K562 (cell line): ENCODE data around the gene TMEM87B.

Experiments used
- BCL6 ChIP-seq: fragments of 250-450 bp; sonication (Bioruptor Pico); IDR thresholded peaks from 2 replicates; pipeline ENCODE4 v1.4.0; 2020
- HCFC1 ChIP-seq: IDR thresholded peaks from 2 replicates; pipeline ENCODE4 v1.6.1; 2012; ENCODE audit warnings: low read depth, low read length, improper control_type of control experiment
- PML ChIP-seq: IDR thresholded peaks from 2 replicates; pipeline ENCODE4 v1.6.1; 2012; ENCODE audit warnings: low read length, inconsistent platforms
- POLR2A ChIP-seq: fragments of 450-650 bp; conservative IDR thresholded peaks from 2 replicates; pipeline ENCODE4 v1.6.1; 2016
- POLR2AphosphoS5 ChIP-seq: IDR thresholded peaks from 2 replicates; pipeline ENCODE4 v1.6.1; 2011; ENCODE audit warnings: mild to moderate bottlenecking, low read depth, low read length, moderate library complexity; ENCODE audit not compliant: control insufficient read depth, insufficient read depth
- PURB ChIP-seq: sonication (generic); formaldehyde crosslinking; IDR thresholded peaks from 2 replicates; pipeline ENCODE4 v1.9.0; 2021; ENCODE audit warnings: low read depth, mild to moderate bottlenecking, missing genetic modification reagents
- RAD51 ChIP-seq: fragments of 450-650 bp; IDR thresholded peaks from 2 replicates; pipeline ENCODE4 v1.7.1; 2016; ENCODE audit warnings: low read depth, mild to moderate bottlenecking, borderline replicate concordance
- REST ChIP-seq, 2 experiments: fragments of 450-650 bp; formaldehyde crosslinking in 1 of 2; IDR thresholded peaks; 2 replicates each; pipeline versions ENCODE4 v1.4.0 to v1.6.1; 2014 to 2020; ENCODE audit warnings: mild to moderate bottlenecking in 2 of 2, borderline replicate concordance in 1 of 2, low read depth in 1 of 2
- ZNF143 ChIP-seq: sonication (generic); formaldehyde crosslinking; IDR thresholded peaks from 2 replicates; pipeline ENCODE4 v1.9.0; 2022; ENCODE audit warnings: mild to moderate bottlenecking, missing genetic modification reagents
- ZNF668 ChIP-seq: fragments of 250-450 bp; sonication (Bioruptor Pico); IDR thresholded peaks from 2 replicates; pipeline ENCODE4 v1.8.0; 2022; ENCODE audit warnings: mild to moderate bottlenecking, inconsistent platforms
- TF ChIP-seq, protein P1 (sequence below): sonication (generic); formaldehyde crosslinking; IDR thresholded peaks from 2 replicates; pipeline ENCODE4 v1.8.0; 2022; ENCODE audit warnings: missing genetic modification reagents, mild to moderate bottlenecking, borderline replicate concordance
- TF ChIP-seq, protein P2 (sequence below): sonication (generic); formaldehyde crosslinking; IDR thresholded peaks from 2 replicates; pipeline ENCODE4 v1.8.1; 2023; ENCODE audit warnings: mild to moderate bottlenecking, missing genetic modification reagents
- TF ChIP-seq, protein P3 (sequence below), 3 experiments: IDR thresholded peaks in 2 of 3; conservative IDR thresholded peaks in 1 of 3; 2 replicates each; pipeline ENCODE4 v1.5.1; 2011 to 2012; ENCODE audit warnings: low read length in 3 of 3, mild to moderate bottlenecking in 3 of 3, control low read depth in 2 of 3, improper control_type of control experiment in 1 of 3, inconsistent platforms in 1 of 3, low read depth in 1 of 3, mixed read lengths in 1 of 3, moderate library complexity in 1 of 3; ENCODE audit not compliant: insufficient read depth in 2 of 3

GRCh38 chr2:112061299-112061698 lies 6.2 kb downstream of the TMEM87B start:
- TF ChIP-seq HCFC1, result no peak
- TF ChIP-seq PURB, result no peak
- TF ChIP-seq ZNF143 (CRISPR knock-in tag), result no peak
- TF ChIP-seq, protein P1, sequence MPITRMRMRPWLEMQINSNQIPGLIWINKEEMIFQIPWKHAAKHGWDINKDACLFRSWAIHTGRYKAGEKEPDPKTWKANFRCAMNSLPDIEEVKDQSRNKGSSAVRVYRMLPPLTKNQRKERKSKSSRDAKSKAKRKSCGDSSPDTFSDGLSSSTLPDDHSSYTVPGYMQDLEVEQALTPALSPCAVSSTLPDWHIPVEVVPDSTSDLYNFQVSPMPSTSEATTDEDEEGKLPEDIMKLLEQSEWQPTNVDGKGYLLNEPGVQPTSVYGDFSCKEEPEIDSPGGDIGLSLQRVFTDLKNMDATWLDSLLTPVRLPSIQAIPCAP (CRISPR knock-in tag), result no peak
- TF ChIP-seq, protein P2, sequence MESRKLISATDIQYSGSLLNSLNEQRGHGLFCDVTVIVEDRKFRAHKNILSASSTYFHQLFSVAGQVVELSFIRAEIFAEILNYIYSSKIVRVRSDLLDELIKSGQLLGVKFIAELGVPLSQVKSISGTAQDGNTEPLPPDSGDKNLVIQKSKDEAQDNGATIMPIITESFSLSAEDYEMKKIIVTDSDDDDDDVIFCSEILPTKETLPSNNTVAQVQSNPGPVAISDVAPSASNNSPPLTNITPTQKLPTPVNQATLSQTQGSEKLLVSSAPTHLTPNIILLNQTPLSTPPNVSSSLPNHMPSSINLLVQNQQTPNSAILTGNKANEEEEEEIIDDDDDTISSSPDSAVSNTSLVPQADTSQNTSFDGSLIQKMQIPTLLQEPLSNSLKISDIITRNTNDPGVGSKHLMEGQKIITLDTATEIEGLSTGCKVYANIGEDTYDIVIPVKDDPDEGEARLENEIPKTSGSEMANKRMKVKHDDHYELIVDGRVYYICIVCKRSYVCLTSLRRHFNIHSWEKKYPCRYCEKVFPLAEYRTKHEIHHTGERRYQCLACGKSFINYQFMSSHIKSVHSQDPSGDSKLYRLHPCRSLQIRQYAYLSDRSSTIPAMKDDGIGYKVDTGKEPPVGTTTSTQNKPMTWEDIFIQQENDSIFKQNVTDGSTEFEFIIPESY (CRISPR knock-in tag), result no peak
- TF ChIP-seq, protein P3, sequence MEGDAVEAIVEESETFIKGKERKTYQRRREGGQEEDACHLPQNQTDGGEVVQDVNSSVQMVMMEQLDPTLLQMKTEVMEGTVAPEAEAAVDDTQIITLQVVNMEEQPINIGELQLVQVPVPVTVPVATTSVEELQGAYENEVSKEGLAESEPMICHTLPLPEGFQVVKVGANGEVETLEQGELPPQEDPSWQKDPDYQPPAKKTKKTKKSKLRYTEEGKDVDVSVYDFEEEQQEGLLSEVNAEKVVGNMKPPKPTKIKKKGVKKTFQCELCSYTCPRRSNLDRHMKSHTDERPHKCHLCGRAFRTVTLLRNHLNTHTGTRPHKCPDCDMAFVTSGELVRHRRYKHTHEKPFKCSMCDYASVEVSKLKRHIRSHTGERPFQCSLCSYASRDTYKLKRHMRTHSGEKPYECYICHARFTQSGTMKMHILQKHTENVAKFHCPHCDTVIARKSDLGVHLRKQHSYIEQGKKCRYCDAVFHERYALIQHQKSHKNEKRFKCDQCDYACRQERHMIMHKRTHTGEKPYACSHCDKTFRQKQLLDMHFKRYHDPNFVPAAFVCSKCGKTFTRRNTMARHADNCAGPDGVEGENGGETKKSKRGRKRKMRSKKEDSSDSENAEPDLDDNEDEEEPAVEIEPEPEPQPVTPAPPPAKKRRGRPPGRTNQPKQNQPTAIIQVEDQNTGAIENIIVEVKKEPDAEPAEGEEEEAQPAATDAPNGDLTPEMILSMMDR (IDR thresholded peaks at IDR 0.05 in 2 of 3, conservative IDR thresholded peaks at IDR 0.05 in 1 of 3; ENCODE audit: insufficient read depth in 2 of 3, low read depth in 1 of 3, low read length in 3 of 3), result no peak
- TF ChIP-seq POLR2AphosphoS5, result no peak
- TF ChIP-seq RAD51, result no peak
- no peak for TF ChIP-seq PML
- no peak for TF ChIP-seq POLR2A
- TF ChIP-seq REST (IDR thresholded peaks at IDR 0.05; ENCODE audit: borderline replicate concordance), result no peak
- TF ChIP-seq REST (CRISPR knock-in tag; IDR thresholded peaks at IDR 0.05; ENCODE audit: low read depth), result no peak
- TF ChIP-seq BCL6 (CRISPR knock-in tag), result no peak
- no peak for TF ChIP-seq ZNF668 (CRISPR knock-in tag)
